ENCODE results near the gene CSNK2B. TPM values are rescaled to one million over a fixed set of nuclear protein-coding genes. Genes with fewer than 3 reads are reported as not detected.
A peak's percentile ranks its signal among the peaks of the same experiment; 100 is the strongest.

CSNK2B gene
- total RNA-seq, 1 experiment from 2014 or later = 221 TPM

DNA sequence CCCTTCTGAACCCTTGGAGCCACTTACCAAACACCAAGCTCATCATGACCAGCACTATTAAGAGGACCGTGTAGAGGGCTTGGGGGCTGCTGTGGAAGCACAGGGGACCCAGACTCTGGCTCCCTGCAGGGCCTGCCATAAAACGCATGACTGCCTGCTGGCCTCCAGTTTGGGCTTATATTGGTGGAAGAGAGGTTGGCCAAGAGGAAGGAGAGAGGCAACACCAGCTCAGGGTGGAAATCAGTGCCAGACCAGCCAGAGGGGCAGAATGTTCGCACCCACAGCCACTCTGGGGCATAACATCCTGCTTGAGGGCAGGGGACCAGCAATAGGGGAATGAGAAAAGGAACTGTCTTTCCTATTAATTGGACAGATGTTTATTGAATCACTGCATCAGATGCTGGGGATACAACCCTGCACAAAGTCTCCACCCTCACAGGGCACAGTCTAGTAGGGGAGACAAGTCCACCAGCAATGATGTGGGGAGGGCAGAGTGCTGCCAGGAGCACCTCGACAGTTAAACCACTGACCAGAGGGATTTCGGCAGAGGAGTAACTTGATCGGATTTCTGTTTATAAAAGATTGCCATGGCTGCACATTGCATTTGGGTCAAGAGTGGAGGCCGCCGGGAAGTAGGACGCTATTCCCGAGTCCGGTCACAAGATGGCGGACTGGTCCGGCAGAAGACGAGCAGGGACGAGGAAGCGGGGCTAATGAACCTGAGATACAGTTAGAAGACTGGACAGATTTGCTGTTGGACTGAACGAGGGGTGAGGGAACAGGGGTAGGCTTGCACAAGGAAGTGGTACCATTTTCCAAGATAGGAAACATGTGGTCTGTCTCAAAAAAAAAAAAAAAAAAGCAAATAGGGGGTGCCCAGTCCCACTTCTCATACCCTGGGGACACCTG lies 14.6 kb downstream of the CSNK2B start, which contains the start of gene LY6G5C:
Gene LY6G5C (minus strand): TSS at position 842 of the 909 bp plus-strand sequence. CDS start 694 bp downstream, at position 148.
- Mint-ChIP-seq H3K27me3 (ENCODE audit: insufficient read depth, unreplicated experiment) (no peaks in the 10 kb centered on the region), H3K27ac (ENCODE audit: unreplicated experiment) (peak within 1 kb of the TSS; percentile 54), H3K4me1 (ENCODE audit: low read depth, unreplicated experiment) (peaks cover 17% of the 10 kb centered on the region), H3K9me3 (ENCODE audit: unreplicated experiment) (no peaks in the 10 kb centered on the region), H3K36me3 (ENCODE audit: insufficient read depth, unreplicated experiment) (peaks cover 20% of the 10 kb centered on the region), H3K4me3 (ENCODE audit: unreplicated experiment) (peak within 1 kb of the TSS; percentile 76)
- Histone ChIP-seq H3K4me1 (peaks cover 25% of the 10 kb centered on the region), H3K4me3 (ENCODE audit: low read depth, low read length) (peak within 1 kb of the TSS; percentile 49), H3K36me3 (ENCODE audit: control insufficient read depth, insufficient read depth, low read length) (no peaks in the 10 kb centered on the region), H3K27me3 (replicated peaks; ENCODE audit: control insufficient read depth, insufficient read depth, low read length) (no peaks in the 10 kb centered on the region), H3K9me3 (no peaks in the 10 kb centered on the region)
- POLR2A ChIA-PET = interaction anchor here (1.0 kb wide), 2 partner anchors 57 to 135 kb away, joined by 3 read pairs; partner anchors contain the start of gene HSPA1L
- peak; percentile 85 to 87 for DNase-seq
- intact Hi-C loops (cut with micrococcal nuclease; ENCODE audit: unreplicated experiment) = loop anchor here (1.0 to 2.0 kb wide), 5 partner anchors 22 to 183 kb away; partner anchors contain the start of genes ABHD16A and DDAH2
- TF ChIP-seq, protein P1, sequence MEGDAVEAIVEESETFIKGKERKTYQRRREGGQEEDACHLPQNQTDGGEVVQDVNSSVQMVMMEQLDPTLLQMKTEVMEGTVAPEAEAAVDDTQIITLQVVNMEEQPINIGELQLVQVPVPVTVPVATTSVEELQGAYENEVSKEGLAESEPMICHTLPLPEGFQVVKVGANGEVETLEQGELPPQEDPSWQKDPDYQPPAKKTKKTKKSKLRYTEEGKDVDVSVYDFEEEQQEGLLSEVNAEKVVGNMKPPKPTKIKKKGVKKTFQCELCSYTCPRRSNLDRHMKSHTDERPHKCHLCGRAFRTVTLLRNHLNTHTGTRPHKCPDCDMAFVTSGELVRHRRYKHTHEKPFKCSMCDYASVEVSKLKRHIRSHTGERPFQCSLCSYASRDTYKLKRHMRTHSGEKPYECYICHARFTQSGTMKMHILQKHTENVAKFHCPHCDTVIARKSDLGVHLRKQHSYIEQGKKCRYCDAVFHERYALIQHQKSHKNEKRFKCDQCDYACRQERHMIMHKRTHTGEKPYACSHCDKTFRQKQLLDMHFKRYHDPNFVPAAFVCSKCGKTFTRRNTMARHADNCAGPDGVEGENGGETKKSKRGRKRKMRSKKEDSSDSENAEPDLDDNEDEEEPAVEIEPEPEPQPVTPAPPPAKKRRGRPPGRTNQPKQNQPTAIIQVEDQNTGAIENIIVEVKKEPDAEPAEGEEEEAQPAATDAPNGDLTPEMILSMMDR (IDR thresholded peaks at IDR 0.05; ENCODE audit: insufficient read depth in 1 of 2, low read depth in 1 of 2, low read length in 1 of 2, severe bottlenecking in 1 of 2, unreplicated experiment in 1 of 2) = peak; percentile 66 to 81
- CTCF ChIA-PET = interaction anchor here (0.6 to 2.3 kb wide), 20 partner anchors 10 to 183 kb away, joined by 3 to 18 read pairs (median 4); partner anchors contain the start of genes ABHD16A, CLIC1, CSNK2B and HSPA1B
- no TSS peak for BruUV-seq (replicated peaks)

DNA sequence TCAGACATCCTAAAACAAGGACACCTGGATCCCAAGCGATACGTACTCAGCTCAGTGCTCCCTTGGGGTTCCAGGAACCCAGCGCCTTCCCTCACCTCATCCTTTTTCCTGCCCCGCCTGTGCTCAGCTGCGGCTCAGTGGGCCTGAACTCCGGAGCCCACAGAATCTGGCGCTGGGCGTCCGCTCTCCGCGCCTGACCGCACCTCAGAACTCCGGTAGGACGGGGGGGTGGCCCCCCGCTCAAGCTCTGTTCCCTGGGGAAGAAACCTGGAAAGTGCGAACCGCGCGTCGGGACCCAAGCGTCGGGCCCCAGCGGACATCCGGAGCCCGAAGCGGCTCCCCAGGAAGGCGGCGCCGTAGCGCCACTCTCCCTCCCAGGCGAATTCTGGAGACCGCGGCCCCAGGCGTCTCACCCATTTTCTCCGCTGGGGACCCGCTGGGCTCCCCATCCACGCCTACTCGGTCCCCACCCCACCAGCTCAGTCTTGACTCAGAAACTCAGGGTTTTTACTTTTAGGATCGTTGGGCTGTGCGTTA lies 15.3 kb downstream of the CSNK2B start:
- peaks cover 22% of the 10 kb centered on the region for H3K36me3 Mint-ChIP-seq (ENCODE audit: insufficient read depth, unreplicated experiment)
- POLR2A ChIA-PET = interaction anchor here (1.0 kb wide), 2 partner anchors 56 to 134 kb away, joined by 3 read pairs; partner anchors contain the start of gene HSPA1L
- Histone ChIP-seq H3K4me3 (ENCODE audit: low read depth, low read length) (peak overlapping the region; percentile 49), H3K9me3 (no peaks in the 10 kb centered on the region), H3K36me3 (ENCODE audit: control insufficient read depth, insufficient read depth, low read length) (no peaks in the 10 kb centered on the region), H3K27me3 (replicated peaks; ENCODE audit: control insufficient read depth, insufficient read depth, low read length) (no peaks in the 10 kb centered on the region), H3K4me1 (peaks cover 25% of the 10 kb centered on the region)
- peak overlapping the region; percentile 76 for H3K4me3 Mint-ChIP-seq (ENCODE audit: unreplicated experiment)
- peaks cover 17% of the 10 kb centered on the region for H3K4me1 Mint-ChIP-seq (ENCODE audit: low read depth, unreplicated experiment)
- peak; percentile 59 to 69 for DNase-seq
- no peaks in the 10 kb centered on the region for H3K27me3 Mint-ChIP-seq (ENCODE audit: insufficient read depth, unreplicated experiment)
- TF ChIP-seq, protein P1 (IDR thresholded peaks at IDR 0.05; ENCODE audit: insufficient read depth in 1 of 2, low read depth in 1 of 2, low read length in 1 of 2, severe bottlenecking in 1 of 2, unreplicated experiment in 1 of 2) = peak in 1 of 2 experiments; percentile 12
- CTCF ChIA-PET = interaction anchor here (0.6 to 2.3 kb wide), 17 partner anchors 9 to 183 kb away, joined by 3 to 18 read pairs (median 5); partner anchors contain the start of genes CLIC1, CSNK2B, HSPA1B and LY6G6D
- no peaks in the 10 kb centered on the region for H3K9me3 Mint-ChIP-seq (ENCODE audit: unreplicated experiment)
- intact Hi-C loops (cut with micrococcal nuclease; ENCODE audit: unreplicated experiment) = loop anchor here (2.0 kb wide), 1 partner anchor 22 kb away; the partner anchor contains the start of gene ABHD16A
- H3K27ac Mint-ChIP-seq (ENCODE audit: unreplicated experiment) = peak overlapping the region; percentile 54
- no TSS peak for BruUV-seq (replicated peaks)

DNA sequence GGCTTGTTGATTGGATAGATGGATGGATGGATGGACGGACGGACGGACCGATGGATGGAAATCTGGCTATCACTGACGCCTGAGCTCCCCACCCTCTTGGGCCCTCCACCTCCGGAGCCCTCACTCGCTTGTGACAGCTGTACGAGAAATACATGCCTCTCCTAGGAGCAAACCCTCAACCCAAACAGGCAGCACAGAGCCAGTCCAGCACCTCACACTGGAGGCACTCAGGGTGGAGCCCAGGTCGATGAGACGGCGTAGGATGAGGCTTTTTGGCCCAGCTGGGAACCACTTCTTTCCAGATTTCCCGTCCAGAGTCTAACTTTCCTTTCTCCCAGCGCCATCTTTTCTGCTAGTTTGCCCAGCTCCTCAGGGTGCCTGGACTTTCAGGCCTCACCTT lies 17.7 kb downstream of the CSNK2B start:
- no TSS peak for BruUV-seq (replicated peaks)
- peak overlapping the region; percentile 76 for H3K4me3 Mint-ChIP-seq (ENCODE audit: unreplicated experiment)
- intact Hi-C loops (cut with micrococcal nuclease; ENCODE audit: unreplicated experiment) = no loop called here

More for the DNA sequence above, 17.7 kb downstream of the CSNK2B start:
- no peaks in the 10 kb centered on the region for H3K27me3 Mint-ChIP-seq (ENCODE audit: insufficient read depth, unreplicated experiment)
- DNase-seq = no peak
- peaks cover 28% of the 10 kb centered on the region for H3K36me3 Mint-ChIP-seq (ENCODE audit: insufficient read depth, unreplicated experiment)
- Histone ChIP-seq H3K4me1 (peaks cover 26% of the 10 kb centered on the region), H3K4me3 (ENCODE audit: low read depth, low read length) (no peak overlapping the region), H3K36me3 (ENCODE audit: control insufficient read depth, insufficient read depth, low read length) (0 out of 2 replicates have a peak, but pooled peaks cover 1% of the 10 kb centered on the region), H3K9me3 (no peaks in the 10 kb centered on the region), H3K27me3 (replicated peaks; ENCODE audit: control insufficient read depth, insufficient read depth, low read length) (no peaks in the 10 kb centered on the region)
- H3K4me1 Mint-ChIP-seq (ENCODE audit: low read depth, unreplicated experiment) = peaks cover 17% of the 10 kb centered on the region
- CTCF ChIA-PET = interaction anchor here (2.2 kb wide), 1 partner anchor 86 kb away, joined by 6 read pairs; no protein-coding TSS in a partner anchor
- POLR2A ChIA-PET = no interaction called here
- TF ChIP-seq, protein P1 (IDR thresholded peaks at IDR 0.05; ENCODE audit: insufficient read depth in 1 of 2, low read depth in 1 of 2, low read length in 1 of 2, severe bottlenecking in 1 of 2, unreplicated experiment in 1 of 2) = no peak
- peak overlapping the region; percentile 94 for H3K27ac Mint-ChIP-seq (ENCODE audit: unreplicated experiment)
- H3K9me3 Mint-ChIP-seq (ENCODE audit: unreplicated experiment) = no peaks in the 10 kb centered on the region

All from Caco-2 (cell line).